Adrenal gland (tissue), 12 donors: ENCODE data around the gene OR10H1. TPM values are rescaled to one million over a fixed set of nuclear protein-coding genes. Genes with fewer than 3 reads are reported as not detected.
"Not testable (repeated sequence)": the region's sequence is repeated elsewhere in the genome, so short reads cannot be mapped to it uniquely, and the experiment has no call there.

Experiments used
- DNase-seq, 7 donors: peaks; one replicate each; pipeline ENCODE4 v3.0.0-alpha.2; 2019 to 2020
- H3K27ac ChIP-seq, 5 donors: fragments of 200-600 bp; sonication (generic) in 4 of 5; 1 replicate in 3 of 5; 2 replicates in 2 of 5; pipeline versions ENCODE4 v1.5.1 to v1.8.0; 2016 to 2020; ENCODE audit warnings: mild to moderate bottlenecking in 1 of 5
- H3K27me3 ChIP-seq: fragments of 200-600 bp; 2 replicates; pipeline ENCODE4 v1.8.0; 2021
- H3K36me3 ChIP-seq, 2 donors: fragments of 200-600 bp; replicated peaks in 1 of 2; 1 replicate in 1 of 2; 2 replicates in 1 of 2; pipeline versions ENCODE4 v1.5.1 to v1.8.0; 2018 to 2022
- H3K4me1 ChIP-seq, 2 donors: fragments of 200-600 bp; replicated peaks in 1 of 2; 1 replicate in 1 of 2; 2 replicates in 1 of 2; pipeline versions ENCODE4 v1.5.1 to v1.8.0; 2018 to 2021
- H3K4me3 ChIP-seq, 4 donors: fragments of 200-600 bp; sonication (generic) in 3 of 4; one replicate each; pipeline ENCODE4 v1.5.1; 2016 to 2018
- H3K9me3 ChIP-seq, 3 donors: fragments of 200-600 bp; sonication (generic) in 1 of 3; replicated peaks in 1 of 3; 1 replicate in 2 of 3; 2 replicates in 1 of 3; pipeline versions ENCODE4 v1.5.1 to v1.8.0; 2016 to 2021
- POLR2A ChIP-seq, 2 donors: fragments of 450-650 bp; IDR thresholded peaks; one replicate each; pipeline ENCODE4 v1.6.1; 2017; ENCODE audit warnings: antibody characterized with exemption in 2 of 2, mild to moderate bottlenecking in 2 of 2, moderate library complexity in 1 of 2
- WGBS, 4 donors: extraction: QIAGEN DNeasy Blood & Tissue Kit in 2 of 4; methylation state at CpG; one replicate each; pipeline versions ENCODE4 v1.1.5 to v1.1.7; 2013 to 2017; 5-methylcytosine and 5-hydroxymethylcytosine counted together
- intact Hi-C, 2 donors: fragments of 100-400 bp; cut with DNase I; formaldehyde crosslinking; loops; one replicate each; pipeline versions ENCODE4 v1.14.1 to v1.15.0; 2022 to 2023
- polyA plus RNA-seq, 3 donors: library from polyadenylated mRNA; stranded (reverse); fragments of 200-250 nt in 2 of 3; fragments of 350-450 nt in 1 of 3; fragmentation: Illumina TruSeq in 1 of 3; extraction: RNeasy Lipid Tissue Mini Kit (QIAGEN cat#74804) in 1 of 3; gene quantifications; one replicate each; pipeline ENCODE4 v1.2.3, GENCODE V29; 2013 to 2014
- total RNA-seq, 9 donors: library from RNA; depleted of rRNA in 4 of 9; stranded (reverse); fragments of >200 nt in 4 of 9; fragments of 120-200 nt in 1 of 9; fragmentation: NEBNext Ultra II Directional in 1 of 9; extraction: Animal tissue kit (Norgen Biotek cat#: 25700) in 1 of 9; gene quantifications; one replicate each; pipeline versions ENCODE4 v1.1.0 to v1.2.4, GENCODE V29; 2013 to 2023
- TF ChIP-seq, protein P1 (sequence below), 6 experiments: fragments of 450-650 bp in 4 of 6; fragments of 200-600 bp in 2 of 6; sonication (generic) in 1 of 6; IDR thresholded peaks; 1 replicate in 5 of 6; 2 replicates in 1 of 6; pipeline versions ENCODE4 v1.5.1 to v1.8.0; 2016 to 2021; ENCODE audit warnings: antibody characterized with exemption in 6 of 6, mild to moderate bottlenecking in 2 of 6, moderate library complexity in 1 of 6
- donor health status: healthy with polysubstance abuse.
- donor health status: Bipolar disorder and iron deficiency.
- donor health status: DM: yes; HTN: yes; CAD: no.
- donor health status: DM: no; HTN: no; CAD: no.
- donor health status: DM: no; HTN: no; CAD: no.
- donor health status: DM: yes; HTN: yes; CAD: no.

The OR10H1 gene
- total and polyA plus RNA-seq, 12 donors = not detected

DNA sequence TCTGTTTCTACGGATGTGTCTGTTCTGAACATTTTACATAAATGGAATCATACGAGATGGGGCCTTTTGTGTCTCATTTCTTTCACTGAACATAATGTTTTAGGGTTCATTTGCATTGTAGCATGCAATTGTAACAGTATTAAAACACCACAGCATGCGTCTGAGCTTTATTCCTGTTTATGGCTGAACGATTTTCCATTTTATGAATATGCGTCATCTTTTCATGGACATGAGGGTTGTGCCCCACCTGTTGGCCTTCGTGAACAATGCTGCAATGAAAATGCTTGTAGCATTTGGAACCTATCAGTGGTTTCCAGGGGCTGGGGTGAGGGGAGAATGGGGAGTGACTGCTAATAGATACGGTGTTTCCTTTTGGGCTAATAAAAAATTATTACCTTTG, 5.1 kb downstream of the OR10H1 start:
- H3K4me3 ChIP-seq = no peak overlapping the region
- DNase-seq = peak in 2 of 7 donors; percentile 11 to 14
- peaks cover 22% of the 10 kb centered on the region for H3K27me3 ChIP-seq
- no peaks in the 10 kb centered on the region for H3K36me3 ChIP-seq
- no peak for TF ChIP-seq POLR2A (IDR thresholded peaks at IDR 0.05)
- TF ChIP-seq, protein P1, sequence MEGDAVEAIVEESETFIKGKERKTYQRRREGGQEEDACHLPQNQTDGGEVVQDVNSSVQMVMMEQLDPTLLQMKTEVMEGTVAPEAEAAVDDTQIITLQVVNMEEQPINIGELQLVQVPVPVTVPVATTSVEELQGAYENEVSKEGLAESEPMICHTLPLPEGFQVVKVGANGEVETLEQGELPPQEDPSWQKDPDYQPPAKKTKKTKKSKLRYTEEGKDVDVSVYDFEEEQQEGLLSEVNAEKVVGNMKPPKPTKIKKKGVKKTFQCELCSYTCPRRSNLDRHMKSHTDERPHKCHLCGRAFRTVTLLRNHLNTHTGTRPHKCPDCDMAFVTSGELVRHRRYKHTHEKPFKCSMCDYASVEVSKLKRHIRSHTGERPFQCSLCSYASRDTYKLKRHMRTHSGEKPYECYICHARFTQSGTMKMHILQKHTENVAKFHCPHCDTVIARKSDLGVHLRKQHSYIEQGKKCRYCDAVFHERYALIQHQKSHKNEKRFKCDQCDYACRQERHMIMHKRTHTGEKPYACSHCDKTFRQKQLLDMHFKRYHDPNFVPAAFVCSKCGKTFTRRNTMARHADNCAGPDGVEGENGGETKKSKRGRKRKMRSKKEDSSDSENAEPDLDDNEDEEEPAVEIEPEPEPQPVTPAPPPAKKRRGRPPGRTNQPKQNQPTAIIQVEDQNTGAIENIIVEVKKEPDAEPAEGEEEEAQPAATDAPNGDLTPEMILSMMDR (IDR thresholded peaks at IDR 0.05) = peak in 3 of 6 experiments; percentile 9 to 35 (median 19)
- no peaks in the 10 kb centered on the region for H3K4me1 ChIP-seq
- no peak overlapping the region for H3K27ac ChIP-seq
- intact Hi-C loops = no loop called here
- no peaks in the 10 kb centered on the region for H3K9me3 ChIP-seq
- 33 to 47% (median 39%) methylated on average over 7 of the region's 7 CpGs for WGBS, 4 donors

DNA sequence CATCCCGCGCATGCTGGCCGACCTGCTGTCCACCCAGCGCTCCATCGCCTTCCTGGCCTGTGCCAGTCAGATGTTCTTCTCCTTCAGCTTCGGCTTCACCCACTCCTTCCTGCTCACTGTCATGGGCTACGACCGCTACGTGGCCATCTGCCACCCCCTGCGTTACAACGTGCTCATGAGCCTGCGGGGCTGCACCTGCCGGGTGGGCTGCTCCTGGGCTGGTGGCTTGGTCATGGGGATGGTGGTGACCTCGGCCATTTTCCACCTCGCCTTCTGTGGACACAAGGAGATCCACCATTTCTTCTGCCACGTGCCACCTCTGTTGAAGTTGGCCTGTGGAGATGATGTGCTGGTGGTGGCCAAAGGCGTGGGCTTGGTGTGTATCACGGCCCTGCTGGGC, 21.2 kb downstream of the OR10H1 start:
- 81 to 92% (median 90%) methylated on average over 13 to 18 of the region's 18 CpGs for WGBS, 4 donors
- H3K27ac ChIP-seq, H3K4me3 ChIP-seq, H3K36me3 ChIP-seq, H3K4me1 ChIP-seq, intact Hi-C loops, H3K9me3 ChIP-seq, DNase-seq, H3K27me3 ChIP-seq: not testable (repeated sequence)

GRCh38 chr19:15790096-15790495, 25.4 kb downstream of the OR10H1 start:
- no peaks in the 10 kb centered on the region for H3K36me3 ChIP-seq
- WGBS, 4 donors = 36 to 55% (median 42%) methylated on average over 4 to 6 of the region's 6 CpGs
- peak in 1 of 7 donors; percentile 14 for DNase-seq
- H3K4me1 ChIP-seq = no peaks in the 10 kb centered on the region
- TF ChIP-seq, protein P1 (IDR thresholded peaks at IDR 0.05) = no peak
- no peak for TF ChIP-seq POLR2A (IDR thresholded peaks at IDR 0.05)
- H3K27ac ChIP-seq = no peak overlapping the region
- H3K27me3 ChIP-seq = no peaks in the 10 kb centered on the region
- no peaks in the 10 kb centered on the region for H3K9me3 ChIP-seq
- H3K4me3 ChIP-seq = no peak overlapping the region
- intact Hi-C loops = no loop called here

- DNase-seq = no peak
- H3K36me3 ChIP-seq = no peaks in the 10 kb centered on the region
- intact Hi-C loops = no loop called here
- TF ChIP-seq, protein P1 (IDR thresholded peaks at IDR 0.05) = no peak
- no peak for TF ChIP-seq POLR2A (IDR thresholded peaks at IDR 0.05)
- no peaks in the 10 kb centered on the region for H3K27me3 ChIP-seq
- no peak overlapping the region for H3K27ac ChIP-seq
- 65 to 77% (median 69%) methylated on average over 4 of the region's 4 CpGs for WGBS, 4 donors
- H3K9me3 ChIP-seq = no peaks in the 10 kb centered on the region
- no peak overlapping the region for H3K4me3 ChIP-seq
- H3K4me1 ChIP-seq = no peaks in the 10 kb centered on the region
Observed at GRCh38 chr19:15788594-15789270, 26.7 kb downstream of the OR10H1 start.

GRCh38 chr19:15787611-15788155, 27.8 kb downstream of the OR10H1 start, which contains the start of gene OR10H5:
TSS of gene OR10H5 (plus strand) at chr19:15787661. CDS start at chr19:15794049, 6,388 bp downstream.
- TF ChIP-seq POLR2A (IDR thresholded peaks at IDR 0.05) = no peak
- H3K9me3 ChIP-seq = no peaks in the 10 kb centered on the region

GRCh38 chr19:15782896-15783295, 32.6 kb downstream of the OR10H1 start:
- WGBS, 4 donors = 33 to 60% (median 44%) methylated on average over 7 of the region's 7 CpGs
- intact Hi-C loops, H3K4me1 ChIP-seq, H3K9me3 ChIP-seq, H3K27me3 ChIP-seq, H3K36me3 ChIP-seq, H3K27ac ChIP-seq, DNase-seq, H3K4me3 ChIP-seq: not testable (repeated sequence)

More at GRCh38 chr19:15787611-15788155, 27.8 kb downstream of the OR10H1 start, which contains the start of gene OR10H5:
- Histone ChIP-seq H3K36me3 (no peaks in the 10 kb centered on the region), H3K4me1 (no peaks in the 10 kb centered on the region), H3K27me3 (no peaks in the 10 kb centered on the region), H3K27ac (no peak within 1 kb of the TSS), H3K4me3 (no peak within 1 kb of the TSS)
- WGBS, 4 donors = 45 to 70% (median 56%) methylated on average over 5 to 6 of the region's 6 CpGs
- intact Hi-C loops = no loop called here
- no peak for DNase-seq
